Measurements from ENCODE around the gene CREB3L1.

The CREB3L1 gene

GRCh38 chr11:46277622-46278386 lies at the start of gene CREB3L1:
Gene CREB3L1, plus strand, starts transcription at chr11:46277662. Its CDS starts 450 bp downstream, at chr11:46278112.
- peak; percentile 83 for DNase-seq

GRCh38 chr11:46229230-46229629 lies 48.2 kb upstream of the CREB3L1 start:
- DNase-seq: no peak

GRCh38 chr11:46234311-46234710 lies 43.2 kb upstream of the CREB3L1 start:
- no peak for DNase-seq

GRCh38 chr11:46235777-46236688 lies 41.4 kb upstream of the CREB3L1 start:
- no peak for DNase-seq

- no peak for DNase-seq
Observed at GRCh38 chr11:46236918-46237247, 40.6 kb upstream of the CREB3L1 start.

GRCh38 chr11:46237248-46238077 lies 40.0 kb upstream of the CREB3L1 start:
- DNase-seq: peak; percentile 76

- peak; percentile 85 for DNase-seq
Observed at GRCh38 chr11:46238078-46238966, 39.1 kb upstream of the CREB3L1 start.

- peak; percentile 95 for DNase-seq
Observed at GRCh38 chr11:46238967-46239800, 38.3 kb upstream of the CREB3L1 start.

GRCh38 chr11:46239801-46240061 lies 37.7 kb upstream of the CREB3L1 start:
- no peak for DNase-seq

GRCh38 chr11:46240371-46240770 lies 37.1 kb upstream of the CREB3L1 start:
- no peak for DNase-seq

GRCh38 chr11:46240861-46241260 lies 36.6 kb upstream of the CREB3L1 start:
- no peak for DNase-seq

- DNase-seq: no peak
Observed at GRCh38 chr11:46242041-46242951, 35.2 kb upstream of the CREB3L1 start.

GRCh38 chr11:46242952-46243795 lies 34.3 kb upstream of the CREB3L1 start:
- peak; percentile 97 for DNase-seq

GRCh38 chr11:46243796-46244109 lies 33.7 kb upstream of the CREB3L1 start:
- DNase-seq: no peak

- DNase-seq: peak; percentile 51
Observed at GRCh38 chr11:46246521-46246920, 30.9 kb upstream of the CREB3L1 start.

GRCh38 chr11:46247090-46247489 lies 30.4 kb upstream of the CREB3L1 start:
- DNase-seq: peak; percentile 79

- no peak for DNase-seq
Observed at GRCh38 chr11:46247659-46248058, 29.8 kb upstream of the CREB3L1 start.

GRCh38 chr11:46248289-46249102 lies 29.0 kb upstream of the CREB3L1 start:
- no peak for DNase-seq

Measured in femur (tissue), 1 donor.